IPS-18c (cell line): ENCODE measurements around the gene EIF2S3B.
"Not testable (repeated sequence)": the region's sequence is repeated elsewhere in the genome, so short reads cannot be mapped to it uniquely, and the experiment has no call there.

Source experiments
- H3K4me3 ChIP-seq: 2 replicates; pipeline ENCODE4 v1.7.0; 2013; ENCODE audit warnings: low read depth, mild to moderate bottlenecking, low read length, moderate library complexity; ENCODE audit not compliant: insufficient read depth
- H3K9me3 ChIP-seq: one replicate; pipeline ENCODE4 v1.6.1; 2013; ENCODE audit warnings: mild to moderate bottlenecking, low read length, moderate library complexity; ENCODE audit not compliant: control insufficient read depth, insufficient read depth

The EIF2S3B gene

DNA sequence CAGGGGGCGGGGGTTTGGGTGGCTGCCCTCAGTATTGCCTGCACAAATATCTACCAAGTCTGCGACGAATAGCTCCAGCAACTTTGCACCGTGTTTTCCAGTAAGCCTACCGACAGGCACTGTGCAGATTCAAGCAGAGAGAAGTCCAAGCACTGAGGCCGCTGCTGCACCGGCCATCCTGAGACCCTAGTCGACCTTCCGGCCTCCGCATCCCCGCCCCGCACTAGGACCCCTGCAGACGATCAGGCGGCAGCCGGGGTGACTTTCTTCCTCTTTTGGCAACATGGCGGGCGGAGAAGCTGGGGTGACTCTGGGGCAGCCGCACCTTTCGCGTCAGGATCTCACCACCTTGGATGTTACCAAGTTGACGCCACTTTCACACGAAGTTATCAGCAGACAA lies at the start of gene EIF2S3B:
Gene EIF2S3B, plus strand, starts transcription at position 271 of the 400 bp plus-strand sequence. Its CDS starts 13 bp downstream, at position 284.
- H3K4me3 ChIP-seq: no peak within 1 kb of the TSS
- no peaks in the 10 kb centered on the region for H3K9me3 ChIP-seq

- Histone ChIP-seq H3K4me3 (no peak overlapping the region), H3K9me3 (no peaks in the 10 kb centered on the region)
Observed at GRCh38 chr12:10456856-10457255, 48.8 kb upstream of the EIF2S3B start.

GRCh38 chr12:10457760-10458159 lies 47.9 kb upstream of the EIF2S3B start:
- Histone ChIP-seq H3K4me3 (no peak overlapping the region), H3K9me3 (no peaks in the 10 kb centered on the region)

DNA sequence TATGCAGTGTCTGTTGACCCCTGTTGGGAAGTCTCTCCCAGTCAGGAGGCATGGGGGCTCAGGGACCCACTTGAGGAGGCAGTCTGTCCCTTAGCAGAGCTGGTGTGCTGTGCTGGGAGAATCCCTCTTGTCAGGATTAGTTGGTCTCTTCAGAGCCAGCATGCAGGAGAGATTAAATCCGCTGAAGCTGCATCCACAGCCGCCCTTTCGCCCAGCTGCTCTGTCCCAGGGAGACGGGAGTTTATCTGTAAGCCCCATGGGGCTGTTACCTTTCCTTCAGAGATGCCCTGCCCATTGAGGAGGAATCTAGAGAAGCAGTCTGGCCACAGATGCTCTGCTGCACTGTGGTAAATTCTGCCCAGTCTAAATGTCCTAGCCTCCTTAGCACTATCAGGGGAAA lies 39.4 kb upstream of the EIF2S3B start:
- Histone ChIP-seq H3K9me3 (no peaks in the 10 kb centered on the region), H3K4me3 (no peak overlapping the region)

- Histone ChIP-seq H3K4me3 (no peak overlapping the region), H3K9me3 (no peaks in the 10 kb centered on the region)
Observed at GRCh38 chr12:10469701-10470100, 36.0 kb upstream of the EIF2S3B start.

DNA sequence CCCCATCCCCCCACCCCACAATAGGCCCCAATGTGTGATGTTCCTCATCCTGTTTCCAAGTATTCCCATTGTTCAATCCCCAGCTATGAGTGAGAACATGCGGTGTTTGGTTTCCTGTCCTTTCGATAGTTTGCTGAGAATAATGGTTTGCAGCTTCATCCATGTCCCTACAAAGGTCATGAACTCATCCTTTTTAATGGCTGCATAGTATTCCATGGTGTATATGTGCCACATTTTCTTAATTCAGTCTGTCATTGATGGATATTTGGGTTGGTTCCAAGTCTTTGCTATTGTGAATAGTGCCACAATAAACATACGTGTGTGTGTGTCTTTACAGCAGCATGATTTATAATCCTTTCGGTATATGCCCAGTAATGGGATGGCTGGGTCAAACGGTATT lies 32.9 kb upstream of the EIF2S3B start:
- not testable (repeated sequence) for H3K4me3 ChIP-seq, H3K9me3 ChIP-seq

GRCh38 chr12:10481901-10482300 lies 23.8 kb upstream of the EIF2S3B start:
- H3K4me3 ChIP-seq, H3K9me3 ChIP-seq: not testable (repeated sequence)

DNA sequence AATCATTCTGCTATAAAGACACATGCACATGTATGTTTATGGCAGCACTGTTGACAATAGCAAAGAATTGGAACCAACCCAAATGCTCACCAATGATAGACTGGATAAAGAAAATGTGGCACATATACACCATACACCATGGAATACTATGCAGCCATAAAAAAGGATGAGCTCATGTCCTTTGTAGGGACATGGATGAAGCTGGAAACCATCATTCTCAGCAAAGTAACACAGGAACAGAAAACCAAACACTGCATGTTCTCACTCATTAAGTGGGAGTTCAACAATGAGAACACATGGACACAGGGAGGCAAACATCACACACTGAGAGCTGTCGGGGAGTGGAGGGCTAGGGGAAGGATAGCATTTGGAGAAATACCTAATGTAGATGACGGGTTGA lies 18.4 kb upstream of the EIF2S3B start:
- not testable (repeated sequence) for H3K4me3 ChIP-seq, H3K9me3 ChIP-seq

DNA sequence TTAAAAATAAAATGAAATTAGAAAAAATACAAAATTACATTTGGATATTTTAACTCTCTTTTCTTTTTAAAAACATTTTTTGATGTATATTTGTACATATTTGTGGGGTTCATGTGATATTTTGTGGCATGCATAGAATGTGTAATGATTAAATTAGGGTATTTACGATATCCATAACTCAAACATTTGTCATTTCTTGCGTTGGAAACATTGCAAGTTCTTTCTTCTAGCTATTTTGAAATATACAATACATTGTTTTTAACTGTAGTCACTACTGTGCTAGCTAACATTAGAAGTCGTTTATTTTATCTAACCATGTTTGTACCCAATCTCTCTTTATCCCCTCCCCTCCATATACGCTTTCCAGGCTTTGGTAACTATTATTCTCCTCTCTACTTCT lies 13.9 kb upstream of the EIF2S3B start:
- no peaks in the 10 kb centered on the region for H3K9me3 ChIP-seq
- H3K4me3 ChIP-seq: no peak overlapping the region

DNA sequence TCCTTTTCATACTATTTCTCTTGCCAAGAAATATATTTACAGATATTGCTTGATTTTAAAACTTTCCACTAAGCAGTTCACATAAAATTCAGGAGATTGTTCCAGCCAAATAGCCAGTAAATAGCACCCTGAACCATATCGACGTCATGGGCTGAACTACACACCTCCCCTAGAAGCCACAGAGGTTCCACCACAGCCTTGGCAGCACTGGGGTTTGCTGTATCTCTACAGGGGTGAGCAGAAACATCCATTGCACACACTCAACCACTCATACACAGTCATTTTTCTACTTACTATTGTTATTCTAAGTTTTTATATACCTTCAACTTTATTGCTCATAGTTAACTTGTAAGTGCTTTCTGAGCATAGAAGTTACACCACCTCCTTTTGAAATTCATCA lies 8.1 kb upstream of the EIF2S3B start:
- H3K4me3 ChIP-seq: no peak overlapping the region
- H3K9me3 ChIP-seq: no peaks in the 10 kb centered on the region

DNA sequence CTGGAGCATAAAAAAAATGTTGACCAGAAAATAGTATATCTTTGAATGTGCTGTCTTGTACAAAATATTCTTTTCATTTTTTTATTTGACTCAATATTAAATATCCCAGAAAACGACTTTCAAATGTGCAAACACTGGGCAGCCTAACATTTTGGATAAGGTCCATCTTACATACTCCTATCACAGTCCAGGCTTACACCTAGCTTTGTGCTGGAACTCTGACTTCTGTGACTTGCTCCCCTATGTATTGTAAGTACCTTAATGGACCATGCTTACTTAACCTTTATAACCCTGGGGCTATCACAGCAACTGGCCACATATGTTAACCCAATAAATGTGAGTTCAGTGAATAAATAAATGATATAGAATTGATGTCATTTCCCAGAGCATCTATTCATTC lies 7.6 kb upstream of the EIF2S3B start:
- Histone ChIP-seq H3K9me3 (no peaks in the 10 kb centered on the region), H3K4me3 (no peak overlapping the region)

- no peak overlapping the region for H3K4me3 ChIP-seq
- no peaks in the 10 kb centered on the region for H3K9me3 ChIP-seq
Observed at GRCh38 chr12:10501030-10501429, 4.7 kb upstream of the EIF2S3B start.

DNA sequence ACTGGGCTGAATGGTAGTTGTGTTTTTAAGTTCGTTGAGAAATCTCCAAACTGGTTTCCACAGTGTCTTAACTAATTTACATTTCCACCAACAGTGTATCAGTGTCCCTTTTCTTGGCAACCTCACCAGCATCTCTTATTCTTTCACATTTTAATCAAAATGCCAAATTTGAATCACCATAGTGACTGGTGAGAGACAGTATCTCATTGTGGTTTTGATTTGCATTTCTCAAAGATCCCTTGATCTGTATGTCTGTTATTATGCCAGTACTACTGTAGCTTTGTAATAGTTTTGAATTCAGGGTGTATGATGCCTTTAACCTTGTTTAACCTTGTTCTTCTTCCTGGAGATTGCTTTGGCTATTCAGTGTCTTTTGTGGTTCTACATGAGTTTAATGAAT lies 2.2 kb upstream of the EIF2S3B start:
- H3K4me3 ChIP-seq: no peak overlapping the region
- no peaks in the 10 kb centered on the region for H3K9me3 ChIP-seq

DNA sequence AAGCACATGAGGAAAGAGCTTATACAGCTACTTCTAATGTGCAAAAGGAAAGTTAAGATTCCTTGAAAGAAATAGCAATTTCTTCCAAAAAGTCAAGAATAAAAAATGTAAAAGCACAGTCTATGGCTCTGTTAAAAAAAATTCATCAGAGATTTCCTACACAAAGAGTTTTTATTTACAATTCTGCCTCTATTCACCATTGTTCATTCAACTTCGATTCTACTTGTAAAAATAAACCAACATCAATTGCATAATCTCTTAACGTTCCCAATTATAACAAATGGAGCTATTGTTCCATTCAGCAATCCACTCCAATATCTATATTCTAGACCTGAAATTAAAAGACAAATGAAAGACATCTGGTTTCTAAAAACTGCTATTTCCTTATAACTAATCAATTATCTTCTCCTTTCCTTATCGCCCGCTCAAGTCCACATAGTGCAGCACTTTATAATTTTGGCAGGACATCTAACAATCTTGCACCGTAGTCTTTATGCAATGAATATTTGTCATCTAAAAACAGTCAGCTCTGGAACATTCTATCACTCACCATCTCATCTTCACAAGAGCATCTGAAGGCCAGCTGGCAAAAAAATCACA lies 6.2 kb downstream of the EIF2S3B start:
- Histone ChIP-seq H3K9me3 (no peaks in the 10 kb centered on the region), H3K4me3 (no peak overlapping the region)

DNA sequence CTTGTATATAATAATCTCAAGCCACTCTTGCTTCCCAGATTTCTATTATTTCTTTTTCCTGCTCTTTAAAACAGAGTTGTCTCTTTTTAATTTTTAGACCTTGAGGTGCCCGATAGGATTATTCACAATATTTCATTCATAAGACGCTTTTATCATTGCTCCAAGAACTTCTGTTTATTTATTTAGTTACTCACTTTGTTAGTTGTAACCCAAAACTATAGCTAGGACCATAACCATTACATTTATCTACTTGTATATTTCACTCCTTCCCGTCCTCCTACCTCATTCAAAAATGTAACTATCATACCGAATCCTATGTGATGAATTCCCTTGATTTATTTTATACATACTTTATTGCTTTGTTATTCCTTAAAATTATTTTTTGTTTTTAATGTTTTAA lies 7.1 kb downstream of the EIF2S3B start:
- H3K4me3 ChIP-seq: no peak overlapping the region
- no peaks in the 10 kb centered on the region for H3K9me3 ChIP-seq

DNA sequence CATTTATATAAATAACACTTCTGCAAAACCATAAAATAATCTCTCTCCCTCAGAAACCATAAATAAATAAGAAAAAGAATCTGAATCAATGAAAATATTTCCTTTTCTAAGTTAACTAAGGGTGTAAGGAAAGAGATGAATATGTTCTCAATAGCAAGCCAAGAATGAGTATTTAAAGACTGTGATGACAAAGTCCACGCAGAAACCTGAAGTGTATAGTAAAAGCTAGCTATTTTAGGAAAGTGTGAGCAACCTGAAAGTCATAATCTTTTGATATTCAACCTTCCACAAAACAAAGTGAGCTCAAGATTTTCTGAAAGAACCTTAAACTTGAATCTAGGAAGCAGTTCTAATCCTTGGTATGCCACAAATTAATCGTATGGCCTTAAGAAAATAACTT lies 15.9 kb downstream of the EIF2S3B start:
- Histone ChIP-seq H3K4me3 (no peak overlapping the region), H3K9me3 (no peaks in the 10 kb centered on the region)

- Histone ChIP-seq H3K4me3 (no peak overlapping the region), H3K9me3 (no peaks in the 10 kb centered on the region)
Observed at GRCh38 chr12:10528174-10528953, 22.7 kb downstream of the EIF2S3B start.

GRCh38 chr12:10529603-10530002 lies 23.9 kb downstream of the EIF2S3B start:
- H3K9me3 ChIP-seq: no peaks in the 10 kb centered on the region

GRCh38 chr12:10537721-10538120 lies 32.0 kb downstream of the EIF2S3B start:
- Histone ChIP-seq H3K4me3 (no peak overlapping the region), H3K9me3 (no peaks in the 10 kb centered on the region)

More at GRCh38 chr12:10529603-10530002, 23.9 kb downstream of the EIF2S3B start:
- no peak overlapping the region for H3K4me3 ChIP-seq
